ENCODE measurements around the gene CNNM3.

DNA sequence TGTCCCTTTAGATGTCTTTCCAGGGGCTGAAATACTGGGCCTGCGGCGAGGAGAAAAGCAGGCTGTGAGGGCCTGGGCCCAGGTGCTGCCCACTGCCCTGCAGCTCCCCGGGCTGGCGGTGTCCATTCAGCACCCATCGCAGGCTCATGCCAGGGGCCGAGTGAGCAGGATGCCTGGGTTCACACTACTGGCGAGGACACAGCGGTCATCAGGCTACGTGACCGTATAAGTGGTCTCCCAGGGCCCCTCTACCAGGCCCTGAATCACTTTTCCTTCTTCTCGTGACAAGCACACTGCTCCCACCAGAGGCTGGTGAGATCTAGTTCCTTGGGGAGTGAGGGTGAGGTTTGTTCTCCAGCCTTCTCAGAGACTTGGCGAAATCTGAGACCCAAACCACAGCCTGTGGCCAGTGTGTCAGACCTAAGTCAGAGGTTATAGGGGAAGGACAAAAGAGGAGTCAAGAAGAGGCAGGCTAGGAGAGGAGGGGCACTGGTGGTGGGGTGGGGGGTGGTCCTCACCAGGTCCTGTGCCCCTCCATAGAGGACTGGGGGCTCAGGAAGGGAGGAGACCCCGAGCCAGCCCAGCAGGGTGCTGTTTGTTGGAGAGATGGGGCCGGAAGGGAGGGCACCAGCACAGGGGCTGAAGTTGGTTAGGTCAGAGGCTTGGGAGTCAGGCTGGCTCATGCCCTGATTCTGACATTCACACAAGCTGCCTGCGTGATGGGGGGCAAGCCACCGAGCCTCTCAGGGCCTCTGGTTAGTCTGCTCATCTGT lies 60.4 kb downstream of the CNNM3 start:
- TF ChIP-seq, protein P1, sequence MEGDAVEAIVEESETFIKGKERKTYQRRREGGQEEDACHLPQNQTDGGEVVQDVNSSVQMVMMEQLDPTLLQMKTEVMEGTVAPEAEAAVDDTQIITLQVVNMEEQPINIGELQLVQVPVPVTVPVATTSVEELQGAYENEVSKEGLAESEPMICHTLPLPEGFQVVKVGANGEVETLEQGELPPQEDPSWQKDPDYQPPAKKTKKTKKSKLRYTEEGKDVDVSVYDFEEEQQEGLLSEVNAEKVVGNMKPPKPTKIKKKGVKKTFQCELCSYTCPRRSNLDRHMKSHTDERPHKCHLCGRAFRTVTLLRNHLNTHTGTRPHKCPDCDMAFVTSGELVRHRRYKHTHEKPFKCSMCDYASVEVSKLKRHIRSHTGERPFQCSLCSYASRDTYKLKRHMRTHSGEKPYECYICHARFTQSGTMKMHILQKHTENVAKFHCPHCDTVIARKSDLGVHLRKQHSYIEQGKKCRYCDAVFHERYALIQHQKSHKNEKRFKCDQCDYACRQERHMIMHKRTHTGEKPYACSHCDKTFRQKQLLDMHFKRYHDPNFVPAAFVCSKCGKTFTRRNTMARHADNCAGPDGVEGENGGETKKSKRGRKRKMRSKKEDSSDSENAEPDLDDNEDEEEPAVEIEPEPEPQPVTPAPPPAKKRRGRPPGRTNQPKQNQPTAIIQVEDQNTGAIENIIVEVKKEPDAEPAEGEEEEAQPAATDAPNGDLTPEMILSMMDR (IDR thresholded peaks at IDR 0.05) = no peak
- no peak for TF ChIP-seq POLR2A (IDR thresholded peaks at IDR 0.05)
